ENCODE measurements around the gene PSMA4. TPM values are rescaled to one million over a fixed set of nuclear protein-coding genes. Genes with fewer than 3 reads are reported as not detected.
A peak's percentile ranks its signal among the peaks of the same experiment; 100 is the strongest.
"Not testable (repeated sequence)": the region's sequence is repeated elsewhere in the genome, so short reads cannot be mapped to it uniquely, and the experiment has no call there.

PSMA4 gene
- total and polyA plus RNA-seq, 12 donors = 86.3 to 410 (median 157) TPM

DNA sequence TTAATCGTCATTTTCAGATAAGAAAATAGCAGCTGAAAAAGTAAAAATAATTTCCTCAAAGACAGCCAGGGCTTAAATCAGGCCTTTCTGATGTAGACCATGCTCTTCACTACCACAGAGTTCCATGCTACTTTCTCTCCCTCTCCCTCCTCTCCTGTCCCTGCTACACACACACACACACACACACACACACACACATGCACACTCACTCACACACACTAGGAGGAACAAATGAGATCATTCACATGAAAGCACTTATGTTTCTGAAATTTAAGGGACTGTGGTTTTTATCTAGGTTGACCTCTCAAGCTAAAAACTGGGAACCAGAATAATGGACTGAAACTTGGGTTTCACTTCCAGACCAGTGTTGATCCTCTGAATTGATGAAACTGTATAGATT, 4.1 kb upstream of the PSMA4 start:
- no peaks in the 10 kb centered on the region for H3K36me3 ChIP-seq (replicated peaks in 1 of 2)
- H3K9me3 ChIP-seq (replicated peaks in 1 of 3) = no peaks in the 10 kb centered on the region
- intact Hi-C loops (cut with DNase I) = no loop called here
- peaks cover 0 to 8% of the 10 kb centered on the region in 2 donors for H3K4me1 ChIP-seq (replicated peaks in 1 of 2)
- H3K27ac ChIP-seq = no peak overlapping the region
- 82 to 89% (median 83%) methylated on average over 1 of the region's 1 CpG for WGBS, 4 donors
- TF ChIP-seq, protein P1, sequence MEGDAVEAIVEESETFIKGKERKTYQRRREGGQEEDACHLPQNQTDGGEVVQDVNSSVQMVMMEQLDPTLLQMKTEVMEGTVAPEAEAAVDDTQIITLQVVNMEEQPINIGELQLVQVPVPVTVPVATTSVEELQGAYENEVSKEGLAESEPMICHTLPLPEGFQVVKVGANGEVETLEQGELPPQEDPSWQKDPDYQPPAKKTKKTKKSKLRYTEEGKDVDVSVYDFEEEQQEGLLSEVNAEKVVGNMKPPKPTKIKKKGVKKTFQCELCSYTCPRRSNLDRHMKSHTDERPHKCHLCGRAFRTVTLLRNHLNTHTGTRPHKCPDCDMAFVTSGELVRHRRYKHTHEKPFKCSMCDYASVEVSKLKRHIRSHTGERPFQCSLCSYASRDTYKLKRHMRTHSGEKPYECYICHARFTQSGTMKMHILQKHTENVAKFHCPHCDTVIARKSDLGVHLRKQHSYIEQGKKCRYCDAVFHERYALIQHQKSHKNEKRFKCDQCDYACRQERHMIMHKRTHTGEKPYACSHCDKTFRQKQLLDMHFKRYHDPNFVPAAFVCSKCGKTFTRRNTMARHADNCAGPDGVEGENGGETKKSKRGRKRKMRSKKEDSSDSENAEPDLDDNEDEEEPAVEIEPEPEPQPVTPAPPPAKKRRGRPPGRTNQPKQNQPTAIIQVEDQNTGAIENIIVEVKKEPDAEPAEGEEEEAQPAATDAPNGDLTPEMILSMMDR (IDR thresholded peaks at IDR 0.05) = no peak
- no peak for TF ChIP-seq POLR2A (IDR thresholded peaks at IDR 0.05)
- H3K27me3 ChIP-seq = no peaks in the 10 kb centered on the region
- no peak overlapping the region for H3K4me3 ChIP-seq
- no peak for DNase-seq

DNA sequence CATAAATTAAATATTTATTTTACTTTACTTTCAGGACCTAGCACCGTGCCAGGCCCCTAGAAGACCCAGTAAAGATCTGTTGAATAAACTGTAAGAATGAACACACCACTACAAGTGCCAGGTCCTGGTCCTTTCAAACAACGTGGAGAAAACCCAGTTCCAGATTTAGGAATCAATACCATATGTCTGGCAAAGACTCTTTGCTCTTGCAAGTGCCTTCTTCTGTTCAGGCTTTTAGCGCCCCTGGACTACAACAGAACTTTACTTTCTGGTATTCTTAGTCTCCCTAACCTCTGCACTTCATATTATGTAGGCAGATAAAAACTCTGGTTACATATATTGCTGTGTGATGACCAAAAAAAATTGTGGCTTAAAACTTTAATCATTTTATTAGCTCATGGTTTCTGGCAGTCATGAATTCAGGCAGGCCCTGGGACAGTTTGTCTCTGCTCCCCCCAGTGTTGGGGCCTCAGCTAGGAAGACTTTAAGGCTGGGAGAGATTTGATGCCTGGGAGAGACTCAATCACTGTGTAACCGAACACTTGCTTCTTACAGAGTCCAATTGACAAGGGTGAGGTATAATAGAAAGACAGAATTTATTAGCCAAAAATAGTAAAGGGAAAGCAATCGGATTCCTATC, 2.9 kb upstream of the PSMA4 start:
- Histone ChIP-seq H3K27ac (no peak overlapping the region), H3K36me3 (replicated peaks in 1 of 2) (peaks cover 0 to 2% of the 10 kb centered on the region in 2 donors), H3K4me1 (replicated peaks in 1 of 2) (peaks cover 7 to 20% of the 10 kb centered on the region in 2 donors), H3K9me3 (replicated peaks in 1 of 3) (no peaks in the 10 kb centered on the region), H3K4me3 (no peak overlapping the region), H3K27me3 (no peaks in the 10 kb centered on the region)
- intact Hi-C loops (cut with DNase I) = no loop called here
- TF ChIP-seq, protein P1 (IDR thresholded peaks at IDR 0.05) = no peak
- TF ChIP-seq POLR2A (IDR thresholded peaks at IDR 0.05) = no peak
- WGBS, 4 donors = 80 to 88% (median 83%) methylated on average over 5 of the region's 5 CpGs
- DNase-seq = no peak

DNA sequence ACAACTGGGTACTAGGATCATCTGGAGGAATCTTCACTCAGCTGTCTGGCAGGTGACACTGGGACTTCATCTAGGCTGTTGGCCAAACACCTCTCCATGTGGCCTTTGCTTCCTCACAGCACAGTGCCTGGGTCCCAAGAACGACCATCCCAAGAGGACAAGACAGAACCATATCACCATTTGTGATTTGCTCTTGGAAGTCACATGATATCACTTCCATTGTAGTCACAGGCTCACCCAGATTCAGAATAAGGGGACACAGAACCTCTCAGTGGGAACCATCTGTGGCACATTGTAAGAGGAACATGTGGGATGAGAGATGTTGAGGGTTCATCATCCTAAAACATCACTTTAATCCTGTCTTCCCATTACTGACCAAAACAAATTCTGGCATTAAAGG, 1.9 kb upstream of the PSMA4 start:
- no peaks in the 10 kb centered on the region for H3K9me3 ChIP-seq (replicated peaks in 1 of 3)
- WGBS, 4 donors = 80 to 90% (median 85%) methylated on average over 1 of the region's 1 CpG
- DNase-seq = no peak
- no peak overlapping the region for H3K27ac ChIP-seq
- no peaks in the 10 kb centered on the region for H3K27me3 ChIP-seq
- H3K36me3 ChIP-seq (replicated peaks in 1 of 2) = peaks cover 0 to 12% of the 10 kb centered on the region in 2 donors
- peaks cover 7 to 26% of the 10 kb centered on the region in 2 donors for H3K4me1 ChIP-seq (replicated peaks in 1 of 2)
- H3K4me3 ChIP-seq = no peak overlapping the region
- TF ChIP-seq POLR2A (IDR thresholded peaks at IDR 0.05) = no peak
- TF ChIP-seq, protein P1 (IDR thresholded peaks at IDR 0.05) = no peak
- intact Hi-C loops (cut with DNase I) = no loop called here

DNA sequence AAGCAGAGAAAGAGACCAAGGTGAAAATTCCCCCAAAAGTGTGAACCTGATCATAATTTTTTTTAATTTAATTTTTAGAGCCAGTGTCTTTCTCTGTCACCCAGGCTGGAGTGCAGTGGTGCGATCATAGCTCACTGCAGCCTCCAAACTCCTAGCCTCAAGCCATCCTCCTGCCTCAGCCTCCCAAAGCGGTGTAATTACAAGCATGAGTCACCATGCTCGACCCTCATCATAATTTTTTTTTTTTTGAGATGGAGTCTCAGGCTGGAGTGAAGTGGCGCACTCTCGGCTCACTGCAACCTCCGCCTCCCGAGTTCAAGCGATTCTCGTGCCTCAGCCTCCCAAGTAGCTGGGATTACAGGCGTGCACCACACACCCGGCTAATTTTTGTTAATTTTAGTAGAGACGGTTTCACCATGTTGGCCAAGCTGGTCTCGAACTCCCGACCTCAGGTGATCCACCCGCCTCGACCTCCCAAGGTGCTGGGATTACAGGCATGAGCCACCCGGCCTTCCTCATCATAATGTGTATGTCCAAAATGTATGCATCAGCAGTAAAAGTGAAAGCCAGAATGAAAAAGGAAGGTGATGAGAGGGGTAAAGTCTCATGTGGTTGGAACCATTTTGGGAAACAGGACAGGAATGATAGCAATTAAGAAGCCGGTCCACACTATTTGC, 642 bp upstream of the PSMA4 start:
- H3K27me3 ChIP-seq; intact Hi-C loops (cut with DNase I); H3K9me3 ChIP-seq (replicated peaks in 1 of 3): not testable (repeated sequence)
- H3K4me3 ChIP-seq = peak overlapping the region; percentile 9 to 90 (median 78)
- H3K4me1 ChIP-seq (replicated peaks in 1 of 2) = peaks cover 7 to 29% of the 10 kb centered on the region in 2 donors
- peak in 3 of 7 donors; percentile 4 to 21 (median 8) for DNase-seq
- WGBS, 4 donors = 67 to 73% (median 72%) methylated on average over 18 of the region's 18 CpGs
- peak overlapping the region; percentile 26 to 95 (median 95) for H3K27ac ChIP-seq
- H3K36me3 ChIP-seq (replicated peaks in 1 of 2) = peaks cover 0 to 24% of the 10 kb centered on the region in 2 donors
